HepG2 (cell line): ENCODE results near the gene ZFP37. TPM values are rescaled to one million over a fixed set of nuclear protein-coding genes. Genes with fewer than 3 reads are reported as not detected.

Experiments used
- DMAP1 ChIP-seq: IDR thresholded peaks from 2 replicates; pipeline ENCODE4 v1.6.1; 2016
- ELF3 ChIP-seq: IDR thresholded peaks from 2 replicates; pipeline ENCODE4 v1.6.1; 2016; ENCODE audit warnings: missing genetic modification reagents, missing compliant biosample characterization
- GABPB1 ChIP-seq: IDR thresholded peaks from 2 replicates; pipeline ENCODE4 v1.6.1; 2016; ENCODE audit warnings: mild to moderate bottlenecking, missing genetic modification reagents, moderate library complexity, missing compliant biosample characterization
- HNRNPLL ChIP-seq: fragments of 200-400 bp; formaldehyde crosslinking; IDR thresholded peaks from 2 replicates; pipeline ENCODE4 v1.6.1; 2017; ENCODE audit warnings: mild to moderate bottlenecking, low read depth, low read length; ENCODE audit not compliant: poor library complexity, severe bottlenecking
- MEIS1 ChIP-seq: sonication (generic); formaldehyde crosslinking; IDR thresholded peaks from 2 replicates; pipeline ENCODE4 v1.9.0; 2021; ENCODE audit warnings: mild to moderate bottlenecking, missing genetic modification reagents, moderate library complexity, borderline replicate concordance
- MZF1 ChIP-seq: sonication (generic); formaldehyde crosslinking; IDR thresholded peaks from 2 replicates; pipeline ENCODE4 v1.8.1; 2023; ENCODE audit warnings: mild to moderate bottlenecking, missing genetic modification reagents, borderline replicate concordance
- PRMT3 ChIP-seq: sonication (generic); formaldehyde crosslinking; IDR thresholded peaks from 2 replicates; pipeline ENCODE4 v1.8.1; 2022; ENCODE audit warnings: low read depth, mild to moderate bottlenecking, moderate library complexity, missing genetic modification reagents, borderline replicate concordance
- SALL1 ChIP-seq: sonication (generic); formaldehyde crosslinking; IDR thresholded peaks from 2 replicates; pipeline ENCODE4 v1.8.0; 2022; ENCODE audit warnings: mild to moderate bottlenecking, missing genetic modification reagents
- SOX13 ChIP-seq, 3 experiments: fragments of 450-650 bp in 1 of 3; sonication (generic) in 1 of 3; formaldehyde crosslinking in 1 of 3; IDR thresholded peaks in 2 of 3; conservative IDR thresholded peaks in 1 of 3; 2 replicates each; pipeline versions ENCODE4 v1.5.0 to v1.6.1; 2016 to 2020; ENCODE audit warnings: antibody characterized with exemption in 1 of 3, mild to moderate bottlenecking in 1 of 3, missing compliant biosample characterization in 1 of 3, missing genetic modification reagents in 1 of 3, moderate library complexity in 1 of 3
- SUZ12 ChIP-seq: fragments of 150-350 bp; IDR thresholded peaks from 2 replicates; pipeline ENCODE4 v1.6.1; 2014; ENCODE audit warnings: low read depth, low read length
- TAF1 ChIP-seq: sonication (generic); formaldehyde crosslinking; IDR thresholded peaks from 2 replicates; pipeline ENCODE4 v1.4.0; 2020; ENCODE audit warnings: missing genetic modification reagents
- YY1 ChIP-seq: IDR thresholded peaks from 2 replicates; pipeline ENCODE4 v1.6.1; 2011; ENCODE audit warnings: low read length, low read depth, moderate library complexity, mild to moderate bottlenecking; ENCODE audit not compliant: insufficient read depth, insufficient replicate concordance
- ZNF350 ChIP-seq: sonication (generic); formaldehyde crosslinking; IDR thresholded peaks from 2 replicates; pipeline ENCODE4 v1.4.0; 2020; ENCODE audit warnings: mild to moderate bottlenecking, low read depth, missing genetic modification reagents, borderline replicate concordance
- ZNF543 ChIP-seq: sonication (generic); formaldehyde crosslinking; IDR thresholded peaks from 2 replicates; pipeline ENCODE4 v1.4.0; 2020; ENCODE audit warnings: mild to moderate bottlenecking, missing genetic modification reagents
- ZNF749 ChIP-seq: sonication (generic); formaldehyde crosslinking; IDR thresholded peaks from 2 replicates; pipeline ENCODE4 v1.8.0; 2022; ENCODE audit warnings: mild to moderate bottlenecking, missing genetic modification reagents, moderate library complexity, borderline replicate concordance
- ZSCAN9 ChIP-seq: IDR thresholded peaks from 2 replicates; pipeline ENCODE4 v1.6.1; 2016; ENCODE audit warnings: borderline replicate concordance
- polyA plus RNA-seq, 8 experiments: library from polyadenylated mRNA; depleted of rRNA in 3 of 8; stranded (reverse) in 7 of 8; unstranded in 1 of 8; fragments of >200 nt; fragmentation: Illumina TruSeq in 4 of 8; extraction: Trizol in 4 of 8; gene quantifications; 2 replicates each; pipeline versions ENCODE4 v1.2.1 to v1.2.3, GENCODE V29; 2011 to 2016; ENCODE audit warnings: low read depth in 4 of 8, missing spikeins in 1 of 8, mixed read lengths in 1 of 8; ENCODE audit not compliant: insufficient read depth in 1 of 8
- total RNA-seq, 5 experiments: library from RNA; depleted of rRNA; stranded (reverse); fragments of >200 nt; fragmentation: Illumina TruSeq; extraction: Trizol; gene quantifications; 2 replicates each; pipeline ENCODE4 v1.2.3, GENCODE V29; 2016; ENCODE audit warnings: low read depth in 1 of 5
- TF ChIP-seq, protein P1 (sequence below): IDR thresholded peaks from 2 replicates; pipeline ENCODE4 v1.6.1; 2016; ENCODE audit warnings: low read depth, missing genetic modification reagents, missing compliant biosample characterization
- TF ChIP-seq, protein P2 (sequence below): sonication (generic); formaldehyde crosslinking; IDR thresholded peaks from 2 replicates; pipeline ENCODE4 v1.4.0; 2020; ENCODE audit warnings: missing genetic modification reagents, low read depth, mild to moderate bottlenecking, borderline replicate concordance
- TF ChIP-seq, protein P3 (sequence below): sonication (generic); formaldehyde crosslinking; IDR thresholded peaks from 2 replicates; pipeline ENCODE4 v1.4.0; 2020; ENCODE audit warnings: missing genetic modification reagents

Gene ZFP37
- total and polyA plus RNA-seq, 2 of the 13 experiments (the other 11 are each of a cell fraction or from before 2014, with no cell fraction given): 1.1 to 3.7 TPM

DNA sequence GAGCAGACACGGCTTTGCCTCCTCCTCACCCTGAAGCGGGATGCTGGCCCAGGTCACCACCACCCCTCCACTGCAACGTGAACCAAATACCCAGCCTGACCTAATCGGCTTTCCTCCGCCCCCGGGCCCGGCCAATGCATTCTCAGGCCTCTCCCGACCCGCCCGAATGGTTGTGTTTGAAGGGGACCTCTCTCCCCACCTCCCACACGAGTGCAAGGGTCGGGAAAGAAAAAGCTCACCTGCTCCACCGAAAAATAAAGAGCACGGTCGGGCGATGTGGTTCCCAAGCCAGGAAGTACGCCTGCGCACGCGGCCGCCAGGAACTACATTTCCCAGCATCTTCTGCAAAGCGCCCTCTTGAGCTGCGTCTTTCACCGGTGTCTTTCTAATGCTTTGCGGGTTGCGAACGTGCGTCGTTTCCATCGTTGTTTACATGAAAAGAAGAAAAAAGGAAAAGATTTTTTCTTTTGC, 44.6 kb downstream of the ZFP37 start, which contains the start of gene ZNF883 (continued):
- TF ChIP-seq, protein P1, sequence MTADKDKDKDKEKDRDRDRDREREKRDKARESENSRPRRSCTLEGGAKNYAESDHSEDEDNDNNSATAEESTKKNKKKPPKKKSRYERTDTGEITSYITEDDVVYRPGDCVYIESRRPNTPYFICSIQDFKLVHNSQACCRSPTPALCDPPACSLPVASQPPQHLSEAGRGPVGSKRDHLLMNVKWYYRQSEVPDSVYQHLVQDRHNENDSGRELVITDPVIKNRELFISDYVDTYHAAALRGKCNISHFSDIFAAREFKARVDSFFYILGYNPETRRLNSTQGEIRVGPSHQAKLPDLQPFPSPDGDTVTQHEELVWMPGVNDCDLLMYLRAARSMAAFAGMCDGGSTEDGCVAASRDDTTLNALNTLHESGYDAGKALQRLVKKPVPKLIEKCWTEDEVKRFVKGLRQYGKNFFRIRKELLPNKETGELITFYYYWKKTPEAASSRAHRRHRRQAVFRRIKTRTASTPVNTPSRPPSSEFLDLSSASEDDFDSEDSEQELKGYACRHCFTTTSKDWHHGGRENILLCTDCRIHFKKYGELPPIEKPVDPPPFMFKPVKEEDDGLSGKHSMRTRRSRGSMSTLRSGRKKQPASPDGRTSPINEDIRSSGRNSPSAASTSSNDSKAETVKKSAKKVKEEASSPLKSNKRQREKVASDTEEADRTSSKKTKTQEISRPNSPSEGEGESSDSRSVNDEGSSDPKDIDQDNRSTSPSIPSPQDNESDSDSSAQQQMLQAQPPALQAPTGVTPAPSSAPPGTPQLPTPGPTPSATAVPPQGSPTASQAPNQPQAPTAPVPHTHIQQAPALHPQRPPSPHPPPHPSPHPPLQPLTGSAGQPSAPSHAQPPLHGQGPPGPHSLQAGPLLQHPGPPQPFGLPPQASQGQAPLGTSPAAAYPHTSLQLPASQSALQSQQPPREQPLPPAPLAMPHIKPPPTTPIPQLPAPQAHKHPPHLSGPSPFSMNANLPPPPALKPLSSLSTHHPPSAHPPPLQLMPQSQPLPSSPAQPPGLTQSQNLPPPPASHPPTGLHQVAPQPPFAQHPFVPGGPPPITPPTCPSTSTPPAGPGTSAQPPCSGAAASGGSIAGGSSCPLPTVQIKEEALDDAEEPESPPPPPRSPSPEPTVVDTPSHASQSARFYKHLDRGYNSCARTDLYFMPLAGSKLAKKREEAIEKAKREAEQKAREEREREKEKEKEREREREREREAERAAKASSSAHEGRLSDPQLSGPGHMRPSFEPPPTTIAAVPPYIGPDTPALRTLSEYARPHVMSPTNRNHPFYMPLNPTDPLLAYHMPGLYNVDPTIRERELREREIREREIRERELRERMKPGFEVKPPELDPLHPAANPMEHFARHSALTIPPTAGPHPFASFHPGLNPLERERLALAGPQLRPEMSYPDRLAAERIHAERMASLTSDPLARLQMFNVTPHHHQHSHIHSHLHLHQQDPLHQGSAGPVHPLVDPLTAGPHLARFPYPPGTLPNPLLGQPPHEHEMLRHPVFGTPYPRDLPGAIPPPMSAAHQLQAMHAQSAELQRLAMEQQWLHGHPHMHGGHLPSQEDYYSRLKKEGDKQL (CRISPR knock-in tag): no peak
- TF ChIP-seq, protein P2, sequence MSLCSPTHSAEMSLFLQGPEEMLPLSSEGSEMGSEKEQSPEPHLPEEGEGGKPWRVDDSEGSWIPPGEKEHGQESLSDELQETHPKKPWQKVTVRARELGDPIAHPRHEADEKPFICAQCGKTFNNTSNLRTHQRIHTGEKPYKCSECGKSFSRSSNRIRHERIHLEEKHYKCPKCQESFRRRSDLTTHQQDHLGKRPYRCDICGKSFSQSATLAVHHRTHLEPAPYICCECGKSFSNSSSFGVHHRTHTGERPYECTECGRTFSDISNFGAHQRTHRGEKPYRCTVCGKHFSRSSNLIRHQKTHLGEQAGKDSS (CRISPR knock-in tag): 0 out of 2 replicates have a peak, but pooled peaks have one; percentile 52
- TF ChIP-seq MEIS1 (CRISPR knock-in tag) (no peak), ZNF350 (CRISPR knock-in tag) (peak; percentile 59; the same call in 1 of the 2 replicates), MZF1 (CRISPR knock-in tag) (no peak), ZSCAN9 (CRISPR knock-in tag) (0 out of 2 replicates have a peak, but pooled peaks have one; percentile 64), ZNF749 (CRISPR knock-in tag) (no peak), SUZ12 (peak; percentile 42; the same call in 1 of the 2 replicates), ELF3 (0 out of 2 replicates have a peak, but pooled peaks have one; percentile 57), YY1 (peak; percentile 73), ZNF543 (peak; percentile 73; the same call in 1 of the 2 replicates), SOX13 (IDR thresholded peaks at IDR 0.05) (no peak), SOX13 (CRISPR knock-in tag; conservative IDR thresholded peaks at IDR 0.05 in 1 of 2, IDR thresholded peaks at IDR 0.05 in 1 of 2) (no peak), DMAP1 (CRISPR knock-in tag) (0 out of 2 replicates have a peak, but pooled peaks have one; percentile 34), PRMT3 (CRISPR knock-in tag) (no peak), TAF1 (CRISPR knock-in tag) (peak; percentile 41; the same call in 1 of the 2 replicates), GABPB1 (CRISPR knock-in tag) (peak; percentile 85), SALL1 (peak; percentile 75), HNRNPLL (peak; percentile 27)
- TF ChIP-seq, protein P3, sequence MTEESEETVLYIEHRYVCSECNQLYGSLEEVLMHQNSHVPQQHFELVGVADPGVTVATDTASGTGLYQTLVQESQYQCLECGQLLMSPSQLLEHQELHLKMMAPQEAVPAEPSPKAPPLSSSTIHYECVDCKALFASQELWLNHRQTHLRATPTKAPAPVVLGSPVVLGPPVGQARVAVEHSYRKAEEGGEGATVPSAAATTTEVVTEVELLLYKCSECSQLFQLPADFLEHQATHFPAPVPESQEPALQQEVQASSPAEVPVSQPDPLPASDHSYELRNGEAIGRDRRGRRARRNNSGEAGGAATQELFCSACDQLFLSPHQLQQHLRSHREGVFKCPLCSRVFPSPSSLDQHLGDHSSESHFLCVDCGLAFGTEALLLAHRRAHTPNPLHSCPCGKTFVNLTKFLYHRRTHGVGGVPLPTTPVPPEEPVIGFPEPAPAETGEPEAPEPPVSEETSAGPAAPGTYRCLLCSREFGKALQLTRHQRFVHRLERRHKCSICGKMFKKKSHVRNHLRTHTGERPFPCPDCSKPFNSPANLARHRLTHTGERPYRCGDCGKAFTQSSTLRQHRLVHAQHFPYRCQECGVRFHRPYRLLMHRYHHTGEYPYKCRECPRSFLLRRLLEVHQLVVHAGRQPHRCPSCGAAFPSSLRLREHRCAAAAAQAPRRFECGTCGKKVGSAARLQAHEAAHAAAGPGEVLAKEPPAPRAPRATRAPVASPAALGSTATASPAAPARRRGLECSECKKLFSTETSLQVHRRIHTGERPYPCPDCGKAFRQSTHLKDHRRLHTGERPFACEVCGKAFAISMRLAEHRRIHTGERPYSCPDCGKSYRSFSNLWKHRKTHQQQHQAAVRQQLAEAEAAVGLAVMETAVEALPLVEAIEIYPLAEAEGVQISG (CRISPR knock-in tag): peak; percentile 72
